ENCODE measurements around the gene PHPT1. TPM values are rescaled to one million over a fixed set of nuclear protein-coding genes. Genes with fewer than 3 reads are reported as not detected.

PHPT1 gene
- total RNA-seq, 1 experiment from 2014 or later = 70.5 TPM

GRCh38 chr9:136846376-136847087 lies 2.7 kb upstream of the PHPT1 start:
- no peak overlapping the region for H3K27ac ChIP-seq
- no peak overlapping the region for H3K4me3 ChIP-seq
- peaks cover 30% of the 10 kb centered on the region for H3K4me1 ChIP-seq (replicated peaks)
- peaks cover 3% of the 10 kb centered on the region for H3K9me3 ChIP-seq (replicated peaks)
- peaks cover 19% of the 10 kb centered on the region for H3K36me3 ChIP-seq
- no peak for DNase-seq (ENCODE audit: low read depth in 1 of 2, low spot score in 2 of 2)
- H3K27me3 ChIP-seq (replicated peaks) = peaks cover 29% of the 10 kb centered on the region

GRCh38 chr9:136847088-136847825 lies 2.0 kb upstream of the PHPT1 start:
- H3K4me3 ChIP-seq = peak overlapping the region; percentile 57
- peaks cover 3% of the 10 kb centered on the region for H3K9me3 ChIP-seq (replicated peaks)
- no peak overlapping the region for H3K27ac ChIP-seq
- DNase-seq (ENCODE audit: low read depth in 1 of 2, low spot score in 2 of 2) = peak in 1 of 2 experiments; percentile 62
- peaks cover 22% of the 10 kb centered on the region for H3K36me3 ChIP-seq
- H3K27me3 ChIP-seq (replicated peaks) = peaks cover 29% of the 10 kb centered on the region
- H3K4me1 ChIP-seq (replicated peaks) = peaks cover 30% of the 10 kb centered on the region

- no peak overlapping the region for H3K27ac ChIP-seq
- peaks cover 29% of the 10 kb centered on the region for H3K27me3 ChIP-seq (replicated peaks)
- H3K4me1 ChIP-seq (replicated peaks) = peaks cover 26% of the 10 kb centered on the region
- peak overlapping the region; percentile 57 for H3K4me3 ChIP-seq
- DNase-seq (ENCODE audit: low read depth in 1 of 2, low spot score in 2 of 2) = peak; percentile 65 to 84
- H3K36me3 ChIP-seq = peaks cover 22% of the 10 kb centered on the region
- peaks cover 3% of the 10 kb centered on the region for H3K9me3 ChIP-seq (replicated peaks)
Measured at GRCh38 chr9:136847826-136848392, 1.3 kb upstream of the PHPT1 start.

- peaks cover 29% of the 10 kb centered on the region for H3K27me3 ChIP-seq (replicated peaks)
- peaks cover 26% of the 10 kb centered on the region for H3K4me1 ChIP-seq (replicated peaks)
- no peak overlapping the region for H3K27ac ChIP-seq
- peak overlapping the region; percentile 57 for H3K4me3 ChIP-seq
- no peak for DNase-seq (ENCODE audit: low read depth in 1 of 2, low spot score in 2 of 2)
- peaks cover 26% of the 10 kb centered on the region for H3K36me3 ChIP-seq
- peaks cover 3% of the 10 kb centered on the region for H3K9me3 ChIP-seq (replicated peaks)
Measured at GRCh38 chr9:136848393-136849037, 694 bp upstream of the PHPT1 start.

DNA sequence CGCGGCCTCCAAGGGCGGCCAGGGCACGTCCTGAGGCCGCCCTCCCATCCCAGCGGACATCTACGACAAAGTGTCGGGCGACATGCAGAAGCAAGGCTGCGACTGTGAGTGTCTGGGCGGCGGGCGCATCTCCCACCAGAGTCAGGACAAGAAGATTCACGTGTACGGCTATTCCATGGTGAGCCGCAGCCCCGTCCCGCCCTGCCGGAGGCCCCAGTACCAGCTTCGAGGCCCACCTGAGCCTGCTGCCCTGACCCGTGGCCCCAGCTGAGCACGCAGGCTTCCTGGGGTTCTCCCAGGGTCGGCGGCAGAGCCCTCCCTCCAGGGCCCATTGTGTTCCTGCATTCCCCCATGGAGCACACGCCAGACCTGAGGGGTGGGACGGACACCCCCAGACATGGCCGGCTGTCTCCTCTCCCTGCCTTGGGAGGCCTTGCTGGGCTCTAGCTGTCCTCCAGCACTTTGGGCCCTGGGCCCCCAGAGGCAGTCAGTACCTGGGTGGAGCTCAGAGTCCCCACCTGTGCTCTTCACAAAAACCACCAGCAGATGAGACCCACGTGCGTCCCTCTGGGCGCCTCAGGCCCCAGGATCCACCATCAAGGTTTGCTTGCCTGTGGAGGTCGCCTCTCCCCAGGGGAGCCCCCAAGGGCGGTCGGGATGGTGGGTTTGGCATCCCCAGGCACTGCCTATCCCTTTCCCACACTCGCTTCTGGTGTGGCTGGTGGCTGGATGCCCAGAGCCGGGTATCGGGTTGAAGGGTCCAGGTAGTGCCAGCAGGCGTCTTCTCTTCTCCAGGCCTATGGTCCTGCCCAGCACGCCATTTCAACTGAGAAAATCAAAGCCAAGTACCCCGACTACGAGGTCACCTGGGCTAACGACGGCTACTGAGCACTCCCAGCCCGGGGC lies 1.0 kb downstream of the PHPT1 start:
- Histone ChIP-seq H3K4me3 (peak overlapping the region; percentile 57), H3K4me1 (replicated peaks) (peaks cover 26% of the 10 kb centered on the region), H3K9me3 (replicated peaks) (peaks cover 3% of the 10 kb centered on the region), H3K27ac (no peak overlapping the region), H3K27me3 (replicated peaks) (peaks cover 23% of the 10 kb centered on the region), H3K36me3 (peaks cover 26% of the 10 kb centered on the region)
- no peak for DNase-seq (ENCODE audit: low read depth in 1 of 2, low spot score in 2 of 2)

DNA sequence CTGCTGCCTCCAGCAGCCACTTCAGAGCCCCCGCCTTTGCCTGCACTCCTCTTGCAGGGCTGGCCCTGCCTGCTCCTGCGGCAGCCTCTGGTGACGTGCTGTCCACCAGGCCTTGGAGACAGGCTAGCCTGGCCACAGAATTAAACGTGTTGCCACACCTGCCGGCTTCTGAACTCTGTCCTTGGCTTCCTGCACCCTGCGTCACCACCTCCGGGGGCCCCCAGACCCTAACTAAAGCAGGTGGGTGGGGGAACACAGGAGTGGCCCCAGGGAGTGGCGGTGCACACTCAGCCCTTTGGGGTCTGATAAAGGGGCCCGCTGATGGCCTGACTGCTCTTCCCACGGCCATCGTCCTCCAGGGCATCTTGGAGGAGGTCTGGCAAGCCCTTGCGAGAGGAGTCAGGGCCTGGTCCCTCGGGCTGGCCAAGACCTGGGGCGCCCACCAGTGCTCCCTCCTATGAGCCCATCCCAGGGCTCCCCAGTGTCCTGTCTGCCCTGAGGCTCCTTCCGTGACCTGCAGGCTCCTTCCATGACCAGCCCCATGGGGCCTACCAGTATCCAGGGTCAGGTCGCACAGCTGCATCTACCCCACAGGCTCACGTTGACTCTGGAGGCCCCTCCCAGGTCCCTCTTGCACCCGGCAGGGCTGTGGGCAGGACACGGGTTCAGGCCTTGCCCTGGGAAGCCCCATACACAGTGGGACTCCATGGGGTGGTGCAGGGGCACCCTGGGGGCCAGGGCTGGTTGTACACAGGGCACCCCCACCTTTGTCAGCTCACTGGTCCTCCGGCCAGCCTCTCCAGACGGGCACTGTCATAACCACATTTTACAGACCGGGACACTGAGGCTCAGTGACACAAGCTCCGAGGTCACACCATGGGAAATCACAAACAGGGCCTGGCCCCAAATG lies 1.9 kb downstream of the PHPT1 start:
- no peak for DNase-seq (ENCODE audit: low read depth in 1 of 2, low spot score in 2 of 2)
- Histone ChIP-seq H3K27ac (no peak overlapping the region), H3K4me1 (replicated peaks) (peaks cover 26% of the 10 kb centered on the region), H3K27me3 (replicated peaks) (peaks cover 16% of the 10 kb centered on the region), H3K9me3 (replicated peaks) (peaks cover 3% of the 10 kb centered on the region), H3K4me3 (no peak overlapping the region), H3K36me3 (peaks cover 26% of the 10 kb centered on the region)

DNA sequence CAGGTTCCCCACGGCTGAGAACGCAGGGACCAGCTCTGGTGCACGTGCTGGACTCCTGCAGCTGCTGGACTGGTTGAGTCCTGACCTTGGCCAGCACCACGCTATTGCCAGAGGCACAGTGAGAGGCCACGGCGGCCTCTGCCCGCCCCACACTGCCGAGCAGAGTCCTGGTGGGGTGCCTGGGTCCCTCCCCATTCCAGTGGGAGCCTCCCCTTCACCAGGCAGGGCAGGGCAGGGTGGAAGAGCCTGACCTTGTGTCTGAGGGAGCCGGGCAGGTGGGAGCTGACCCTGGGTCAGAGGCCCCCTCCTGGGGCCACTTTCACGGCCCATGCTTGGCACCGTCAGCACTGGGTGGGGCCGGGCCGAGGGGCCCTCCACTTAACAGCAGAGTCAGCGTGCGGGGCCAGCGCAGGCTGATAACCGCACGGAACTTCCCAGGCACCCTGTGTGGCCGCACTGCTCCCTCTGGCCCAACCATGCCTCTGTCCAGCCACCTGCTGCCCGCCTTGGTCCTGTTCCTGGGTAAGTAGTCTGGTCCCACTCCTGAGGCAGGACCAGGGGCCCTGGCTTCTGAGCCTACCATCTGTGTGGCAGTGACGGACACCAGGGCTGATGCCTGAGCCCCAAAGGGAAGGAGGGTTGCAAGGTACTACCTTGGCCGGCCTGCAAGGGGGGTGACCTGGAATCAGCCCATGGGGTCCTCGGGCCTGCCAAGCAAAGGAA lies 2.9 kb downstream of the PHPT1 start, which contains the start of gene MAMDC4:
Gene MAMDC4 (plus strand): TSS at position 406 of the 723 bp plus-strand sequence. CDS start 71 bp downstream, at position 477.
- Histone ChIP-seq H3K36me3 (peaks cover 26% of the 10 kb centered on the region), H3K9me3 (replicated peaks) (no peaks in the 10 kb centered on the region), H3K4me1 (replicated peaks) (peaks cover 18% of the 10 kb centered on the region), H3K4me3 (no peak within 1 kb of the TSS), H3K27me3 (replicated peaks) (peaks cover 7% of the 10 kb centered on the region), H3K27ac (no peak within 1 kb of the TSS)
- no peak for DNase-seq (ENCODE audit: low read depth in 1 of 2, low spot score in 2 of 2)

DNA sequence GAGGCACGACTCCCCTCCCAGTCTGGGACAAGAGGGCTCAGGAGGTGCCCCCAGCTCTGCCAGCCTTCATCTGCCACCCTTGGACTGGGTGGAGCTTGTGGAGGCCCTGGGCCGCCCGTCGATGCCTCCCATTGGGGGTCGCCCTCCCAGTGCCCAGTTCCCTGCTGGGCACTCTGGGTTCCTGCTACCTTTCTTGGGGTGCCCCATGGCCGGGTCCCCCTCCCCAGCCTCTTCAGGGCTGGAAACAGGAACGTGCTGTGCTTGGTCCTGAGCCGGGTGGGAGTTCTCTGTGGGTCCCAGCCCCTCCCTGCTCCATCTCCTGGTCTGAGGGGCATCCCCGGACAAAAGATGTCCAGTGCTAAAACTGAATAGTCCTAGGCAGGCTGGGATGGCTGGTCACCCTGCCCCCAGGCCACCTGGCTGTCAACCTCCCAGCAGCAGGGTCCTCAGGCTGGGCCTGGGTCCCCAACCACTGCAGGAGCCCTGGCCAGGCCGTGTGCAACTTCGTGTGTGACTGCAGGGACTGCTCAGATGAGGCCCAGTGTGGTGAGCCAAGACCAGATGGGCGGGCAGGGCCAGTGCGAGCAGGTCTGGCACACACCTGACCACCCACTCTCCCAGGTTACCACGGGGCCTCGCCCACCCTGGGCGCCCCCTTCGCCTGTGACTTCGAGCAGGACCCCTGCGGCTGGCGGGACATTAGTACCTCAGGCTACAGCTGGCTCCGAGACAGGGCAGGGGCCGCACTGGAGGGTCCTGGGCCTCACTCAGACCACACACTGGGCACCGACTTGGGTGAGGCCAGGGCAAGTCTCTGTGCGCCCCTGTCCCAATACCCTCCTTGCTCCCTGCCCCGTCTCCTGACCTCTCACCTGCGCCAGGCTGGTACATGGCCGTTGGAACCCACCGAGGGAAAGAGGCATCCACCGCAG lies 3.7 kb downstream of the PHPT1 start:
- no peak for DNase-seq (ENCODE audit: low read depth in 1 of 2, low spot score in 2 of 2)
- H3K27ac ChIP-seq = no peak overlapping the region
- peaks cover 32% of the 10 kb centered on the region for H3K36me3 ChIP-seq
- peaks cover 12% of the 10 kb centered on the region for H3K4me1 ChIP-seq (replicated peaks)
- no peaks in the 10 kb centered on the region for H3K9me3 ChIP-seq (replicated peaks)
- H3K4me3 ChIP-seq = no peak overlapping the region
- peaks cover 2% of the 10 kb centered on the region; the same call in 1 of the 2 replicates for H3K27me3 ChIP-seq (replicated peaks)

DNA sequence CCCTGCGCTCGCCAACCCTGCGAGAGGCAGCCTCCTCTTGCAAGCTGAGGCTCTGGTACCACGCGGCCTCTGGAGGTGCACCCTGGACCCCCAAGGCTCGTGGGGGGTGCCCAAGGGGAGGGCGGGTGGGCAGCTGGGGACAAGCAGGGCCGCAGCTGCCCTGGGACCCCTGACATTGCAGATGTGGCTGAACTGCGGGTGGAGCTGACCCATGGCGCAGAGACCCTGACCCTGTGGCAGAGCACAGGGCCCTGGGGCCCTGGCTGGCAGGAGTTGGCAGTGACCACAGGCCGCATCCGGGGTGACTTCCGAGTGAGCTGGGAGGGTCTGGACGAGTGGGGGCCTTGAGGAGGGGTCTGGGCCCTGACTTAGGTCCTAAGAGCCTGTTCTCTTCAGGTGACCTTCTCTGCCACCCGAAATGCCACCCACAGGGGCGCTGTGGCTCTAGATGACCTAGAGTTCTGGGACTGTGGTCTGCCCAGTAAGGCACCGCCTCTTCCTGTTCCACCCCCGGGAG lies 4.4 kb downstream of the PHPT1 start:
- no peak for DNase-seq (ENCODE audit: low read depth in 1 of 2, low spot score in 2 of 2)
- H3K27ac ChIP-seq = no peak overlapping the region
- H3K9me3 ChIP-seq (replicated peaks) = no peaks in the 10 kb centered on the region
- H3K4me1 ChIP-seq (replicated peaks) = peaks cover 8% of the 10 kb centered on the region
- no peak overlapping the region for H3K4me3 ChIP-seq
- H3K36me3 ChIP-seq = peaks cover 37% of the 10 kb centered on the region
- no peaks in the 10 kb centered on the region for H3K27me3 ChIP-seq (replicated peaks)

DNA sequence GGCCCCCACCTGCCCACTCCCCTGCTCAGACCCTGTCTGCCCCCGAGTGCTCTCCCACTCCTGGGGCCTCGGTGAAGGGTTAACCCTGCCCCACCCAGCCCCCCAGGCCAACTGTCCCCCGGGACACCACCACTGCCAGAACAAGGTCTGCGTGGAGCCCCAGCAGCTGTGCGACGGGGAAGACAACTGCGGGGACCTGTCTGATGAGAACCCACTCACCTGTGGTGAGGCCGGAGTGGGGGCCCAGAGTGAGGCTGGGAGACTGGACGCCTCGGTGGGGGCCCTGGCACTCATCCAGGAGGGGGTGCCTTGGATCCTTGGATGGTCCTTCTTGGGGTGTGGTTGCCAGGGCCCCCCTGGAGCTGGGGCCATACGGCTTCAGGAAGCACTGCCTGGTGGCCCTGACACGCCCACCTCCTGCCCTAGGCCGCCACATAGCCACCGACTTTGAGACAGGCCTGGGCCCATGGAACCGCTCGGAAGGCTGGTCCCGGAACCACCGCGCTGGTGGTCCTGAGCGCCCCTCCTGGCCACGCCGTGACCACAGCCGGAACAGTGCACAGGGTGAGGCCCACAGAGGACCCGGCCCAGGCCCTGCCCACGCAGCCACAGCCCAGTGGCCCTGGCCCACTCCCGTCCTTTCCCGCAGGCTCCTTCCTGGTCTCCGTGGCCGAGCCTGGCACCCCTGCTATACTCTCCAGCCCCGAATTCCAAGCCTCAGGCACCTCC lies 5.1 kb downstream of the PHPT1 start:
- Histone ChIP-seq H3K27me3 (replicated peaks) (no peaks in the 10 kb centered on the region), H3K36me3 (peaks cover 43% of the 10 kb centered on the region), H3K4me1 (replicated peaks) (peaks cover 8% of the 10 kb centered on the region), H3K9me3 (replicated peaks) (no peaks in the 10 kb centered on the region), H3K4me3 (no peak overlapping the region), H3K27ac (no peak overlapping the region)
- no peak for DNase-seq (ENCODE audit: low read depth in 1 of 2, low spot score in 2 of 2)
